H1 (cell line): ENCODE measurements around the gene BIVM. TPM values are rescaled to one million over a fixed set of nuclear protein-coding genes. Genes with fewer than 3 reads are reported as not detected.
"Not testable (repeated sequence)": the region's sequence is repeated elsewhere in the genome, so short reads cannot be mapped to it uniquely, and the experiment has no call there.

ENCODE experiments used
- CTCF ChIA-PET: fragments of 300-600 bp; sonication (Branson Sonifier 250); formaldehyde crosslinking; loops from one replicate; lab custom pipeline; 2021; ENCODE audit not compliant: partially characterized antibody; lab: Charles Lee
- POLR2A ChIA-PET: fragments of 300-600 bp; sonication (Branson Sonifier 250); formaldehyde crosslinking; loops from one replicate; lab custom pipeline; 2021; ENCODE audit warnings: inconsistent platforms; ENCODE audit not compliant: partially characterized antibody; lab: Charles Lee
- DNase-seq, 2 experiments: peaks; one replicate each; pipeline versions ENCODE4 v3.0.0 to v3.0.0-alpha.2; 2010 to 2022; ENCODE audit warnings: low spot score in 2 of 2, low read depth in 1 of 2, mixed read lengths in 1 of 2
- FAIRE-seq: peaks from 2 replicates; lab custom pipeline; 2011; peaks lifted over from hg19 to GRCh38; lab: Jason Lieb, UNC
- H2AFZ ChIP-seq: 2 replicates; pipeline ENCODE4 v1.8.1; 2012; ENCODE audit warnings: low read length, inconsistent platforms
- H2AK5ac ChIP-seq: 2 replicates; pipeline ENCODE4 v1.6.1; 2013; ENCODE audit warnings: low read depth, low read length
- H2BK120ac ChIP-seq: replicated peaks from 2 replicates; pipeline ENCODE3; 2013; ENCODE audit warnings: low read depth, low read length, inconsistent platforms
- H2BK12ac ChIP-seq: 2 replicates; pipeline ENCODE4 v1.6.1; 2013; ENCODE audit warnings: low read depth, low read length
- H2BK15ac ChIP-seq: 2 replicates; pipeline ENCODE4 v1.6.1; 2013; ENCODE audit warnings: low read length
- H2BK20ac ChIP-seq: 2 replicates; pipeline ENCODE4 v1.6.1; 2013; ENCODE audit warnings: low read length
- H2BK5ac ChIP-seq: 2 replicates; pipeline ENCODE4 v1.6.1; 2013; ENCODE audit warnings: low read depth, low read length
- H3K14ac ChIP-seq: 2 replicates; pipeline ENCODE4 v1.6.1; 2013; ENCODE audit warnings: inconsistent platforms; ENCODE audit not compliant: insufficient read length
- H3K18ac ChIP-seq: 2 replicates; pipeline ENCODE4 v1.6.1; 2013; ENCODE audit warnings: low read length; ENCODE audit errors: extremely low read depth
- H3K23ac ChIP-seq: 2 replicates; pipeline ENCODE4 v1.6.1; 2013; ENCODE audit warnings: inconsistent platforms; ENCODE audit not compliant: insufficient read length
- H3K23me2 ChIP-seq: 2 replicates; pipeline ENCODE4 v1.6.1; 2013; ENCODE audit warnings: low read depth, low read length
- H3K27ac ChIP-seq: 2 replicates; pipeline ENCODE4 v1.6.1; 2011; ENCODE audit warnings: low read depth, low read length, inconsistent platforms
- H3K27me3 ChIP-seq, 4 experiments: replicated peaks in 1 of 4; 1 replicate in 1 of 4; 2 replicates in 3 of 4; pipeline versions ENCODE4 v1.6.1 to v1.8.1; 2011 to 2013; ENCODE audit warnings: low read length in 3 of 4, mild to moderate bottlenecking in 3 of 4, inconsistent platforms in 2 of 4, mixed read lengths in 2 of 4, moderate library complexity in 1 of 4; ENCODE audit not compliant: control insufficient read depth in 3 of 4, insufficient read depth in 3 of 4; ENCODE audit errors: extremely low read depth in 1 of 4
- H3K36me3 ChIP-seq, 4 experiments: 2 replicates each; pipeline versions ENCODE4 v1.6.1 to v1.8.1; 2011 to 2013; ENCODE audit warnings: mild to moderate bottlenecking in 4 of 4, low read length in 3 of 4, moderate library complexity in 2 of 4, control low read depth in 1 of 4, inconsistent platforms in 1 of 4; ENCODE audit not compliant: insufficient read depth in 4 of 4, control insufficient read depth in 2 of 4
- H3K4ac ChIP-seq: replicated peaks from 2 replicates; pipeline ENCODE3; 2013; ENCODE audit warnings: low read length, low read depth, mixed read lengths, inconsistent platforms; ENCODE audit not compliant: insufficient read length
- H3K4me1 ChIP-seq, 4 experiments: replicated peaks in 1 of 4; 1 replicate in 1 of 4; 2 replicates in 3 of 4; pipeline versions ENCODE4 v1.6.1 to v1.8.1; 2011 to 2013; ENCODE audit warnings: low read length in 3 of 4, inconsistent platforms in 2 of 4, mixed read lengths in 1 of 4; ENCODE audit not compliant: insufficient read depth in 4 of 4, control insufficient read depth in 3 of 4
- H3K4me2 ChIP-seq, 2 experiments: 2 replicates each; pipeline versions ENCODE4 v1.6.1 to v1.8.1; 2011 to 2013; ENCODE audit warnings: low read depth in 2 of 2, low read length in 2 of 2, control low read depth in 1 of 2, inconsistent platforms in 1 of 2, mild to moderate bottlenecking in 1 of 2; ENCODE audit not compliant: insufficient read depth in 1 of 2
- H3K4me3 ChIP-seq, 4 experiments: fragments of 200-600, 300-600 bp in 1 of 4; sonication (generic), shearing (Covaris generic), sonication (Bioruptor Twin) in 1 of 4; 2 replicates each; pipeline versions ENCODE4 v1.5.1 to v1.8.1; 2011 to 2016; ENCODE audit warnings: low read length in 4 of 4, low read depth in 3 of 4, control low read depth in 2 of 4, inconsistent platforms in 2 of 4, mild to moderate bottlenecking in 2 of 4, mixed read lengths in 1 of 4, moderate library complexity in 1 of 4; ENCODE audit not compliant: insufficient read depth in 2 of 4; ENCODE audit errors: extremely low read depth in 1 of 4
- H3K56ac ChIP-seq: replicated peaks from 2 replicates; pipeline ENCODE3; 2013; ENCODE audit warnings: low read depth, mild to moderate bottlenecking, mixed read lengths, low read length, inconsistent platforms; ENCODE audit not compliant: insufficient read length
- H3K79me1 ChIP-seq: 2 replicates; pipeline ENCODE4 v1.6.1; 2013; ENCODE audit warnings: low read depth, low read length, control low read depth
- H3K79me2 ChIP-seq, 2 experiments: 2 replicates each; pipeline versions ENCODE4 v1.6.1 to v1.8.1; 2012 to 2013; ENCODE audit warnings: low read length in 2 of 2, mild to moderate bottlenecking in 2 of 2, inconsistent platforms in 1 of 2; ENCODE audit not compliant: insufficient read depth in 2 of 2, control insufficient read depth in 1 of 2
- H3K9ac ChIP-seq, 4 experiments: replicated peaks in 1 of 4; 1 replicate in 1 of 4; 2 replicates in 3 of 4; pipeline versions ENCODE4 v1.6.1 to v1.8.1; 2011 to 2013; ENCODE audit warnings: low read depth in 3 of 4, low read length in 3 of 4, control low read depth in 2 of 4, mild to moderate bottlenecking in 2 of 4, moderate library complexity in 2 of 4, inconsistent platforms in 1 of 4; ENCODE audit errors: extremely low read depth in 1 of 4
- H3K9me3 ChIP-seq, 2 experiments: 2 replicates each; pipeline versions ENCODE4 v1.6.1 to v1.8.1; 2012 to 2013; ENCODE audit warnings: mild to moderate bottlenecking in 2 of 2, moderate library complexity in 2 of 2, control low read depth in 1 of 2, inconsistent platforms in 1 of 2, low read depth in 1 of 2, low read length in 1 of 2, mixed read lengths in 1 of 2; ENCODE audit not compliant: insufficient read depth in 2 of 2
- H4K20me1 ChIP-seq, 2 experiments: replicated peaks in 1 of 2; 2 replicates each; pipeline versions ENCODE3 to v1.8.1; 2011 to 2013; ENCODE audit warnings: inconsistent platforms in 2 of 2, low read length in 2 of 2, mild to moderate bottlenecking in 1 of 2; ENCODE audit not compliant: insufficient read depth in 2 of 2, control insufficient read depth in 1 of 2
- H4K5ac ChIP-seq: 2 replicates; pipeline ENCODE4 v1.6.1; 2013; ENCODE audit warnings: low read length, low read depth, mixed read lengths, inconsistent platforms; ENCODE audit not compliant: insufficient read length
- H4K8ac ChIP-seq: 2 replicates; pipeline ENCODE4 v1.8.0; 2013; ENCODE audit warnings: mild to moderate bottlenecking, moderate library complexity, low read length, inconsistent platforms; ENCODE audit not compliant: insufficient read depth; ENCODE audit errors: extremely low read depth
- H4K91ac ChIP-seq: replicated peaks from 2 replicates; pipeline ENCODE3; 2013; ENCODE audit warnings: low read length, mixed read lengths, inconsistent platforms; ENCODE audit not compliant: insufficient read length
- WGBS, 2 experiments: shearing (Covaris generic) in 1 of 2; methylation state at CpG; one replicate each; pipeline versions ENCODE4 v1.1.6 to v1.1.7; 2013 to 2015; ENCODE audit warnings: low lambda C conversion rate in 2 of 2, mixed read lengths in 2 of 2, inconsistent platforms in 1 of 2, low coverage in 1 of 2, missing lambda C conversion rate in 1 of 2; ENCODE audit not compliant: insufficient replicate concordance in 2 of 2, insufficient coverage in 1 of 2, insufficient read length in 1 of 2; ENCODE audit errors: extremely low coverage in 1 of 2, missing lambda C conversion rate in 1 of 2; 5-methylcytosine and 5-hydroxymethylcytosine counted together
- polyA plus RNA-seq, 7 experiments: library from polyadenylated mRNA; depleted of rRNA in 3 of 7; stranded (reverse) in 5 of 7; unstranded in 2 of 7; fragments of >200 nt in 5 of 7; fragments of 200-250 nt in 2 of 7; gene quantifications; 1 replicate in 5 of 7; 2 replicates in 1 of 7; 4 replicates in 1 of 7; pipeline versions ENCODE4 v1.2.1 to v1.2.3, GENCODE V29; 2011 to 2013; ENCODE audit warnings: missing spikeins in 2 of 7, mixed read lengths in 2 of 7
- total RNA-seq: library from RNA; stranded (reverse); fragmentation: NEBNext Ultra II Directional; extraction: Animal tissue kit (Norgen Biotek cat#: 25700); gene quantifications from 2 replicates; pipeline ENCODE4 v1.2.1, GENCODE V29; 2021

The BIVM gene
- total and polyA plus RNA-seq, 2 of the 8 experiments (the other 6 are each of a cell fraction or from before 2014, with no cell fraction given): 1.8 to 5.5 TPM

DNA sequence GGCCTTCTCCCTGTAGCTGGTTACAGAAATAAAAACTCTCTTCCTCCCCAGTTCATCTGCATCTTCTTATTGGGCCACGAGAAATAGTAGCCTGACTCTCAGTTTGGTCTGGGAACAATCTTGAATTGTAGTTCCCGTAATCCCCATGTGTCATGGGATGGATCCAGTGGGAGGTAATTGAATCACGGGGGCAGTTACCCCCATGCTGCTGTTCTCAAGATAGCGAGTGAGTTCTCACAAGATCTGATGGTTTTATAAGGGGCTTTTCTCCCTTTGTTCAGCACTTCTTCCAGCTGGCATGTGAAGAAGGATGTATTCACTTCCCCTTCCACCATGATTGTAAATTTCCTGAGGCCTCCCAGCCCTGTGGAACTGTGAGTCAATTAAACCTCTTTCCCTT, 18.3 kb upstream of the BIVM start:
- H3K79me2 ChIP-seq, H3K4me3 ChIP-seq, H3K23me2 ChIP-seq, H3K18ac ChIP-seq, H3K9me3 ChIP-seq, H2BK12ac ChIP-seq, H3K4ac ChIP-seq, H3K27me3 ChIP-seq, H3K56ac ChIP-seq, H3K79me1 ChIP-seq, DNase-seq, H3K9ac ChIP-seq, H2BK120ac ChIP-seq, H3K14ac ChIP-seq, H3K36me3 ChIP-seq, H2AFZ ChIP-seq, CTCF ChIA-PET, H2BK5ac ChIP-seq, H4K20me1 ChIP-seq, H2AK5ac ChIP-seq, FAIRE-seq, H3K4me2 ChIP-seq, H2BK15ac ChIP-seq, H4K8ac ChIP-seq, H2BK20ac ChIP-seq, H4K5ac ChIP-seq, H3K4me1 ChIP-seq, H3K27ac ChIP-seq, H4K91ac ChIP-seq, H3K23ac ChIP-seq, POLR2A ChIA-PET: not testable (repeated sequence)
- 91% methylated on average over 4 of the region's 4 CpGs; no CpG with 5 or more reads in 1 of the 2 experiments for WGBS, 2 experiments
